Peyer's patch (tissue), 4 donors: ENCODE data around the gene TYW1.
"Not testable (repeated sequence)": the region's sequence is repeated elsewhere in the genome, so short reads cannot be mapped to it uniquely, and the experiment has no call there.

Experiments
- CTCF ChIP-seq, 6 experiments: fragments of 450-650 bp in 4 of 6; fragments of 200-600 bp in 2 of 6; sonication (generic) in 1 of 6; IDR thresholded peaks; one replicate each; pipeline ENCODE4 v1.5.1; 2017 to 2019; ENCODE audit warnings: antibody characterized with exemption in 6 of 6, mild to moderate bottlenecking in 3 of 6, moderate library complexity in 1 of 6
- POLR2A ChIP-seq, 2 donors: fragments of 450-650 bp; IDR thresholded peaks; one replicate each; pipeline ENCODE4 v1.5.1; 2017; ENCODE audit warnings: antibody characterized with exemption in 2 of 2, mild to moderate bottlenecking in 2 of 2, moderate library complexity in 2 of 2

DNA sequence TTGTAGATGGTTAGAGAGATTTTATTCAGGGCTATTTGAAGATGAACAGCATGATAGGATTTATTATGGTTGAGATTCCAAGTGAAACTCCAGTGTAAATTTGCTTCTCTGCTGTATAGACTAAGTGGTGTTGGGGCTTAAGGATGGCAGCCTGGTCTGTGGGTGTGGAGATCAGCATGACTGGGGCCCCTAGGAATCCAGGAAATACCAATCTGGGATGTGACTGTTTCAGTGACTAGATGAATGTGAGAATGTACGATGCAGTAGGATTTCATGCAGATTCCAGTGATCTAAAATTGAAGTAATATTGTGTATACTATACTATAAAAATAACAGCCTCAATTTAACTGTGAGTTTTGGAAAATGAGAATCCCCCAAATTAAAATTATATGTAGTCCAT is 28.8 kb downstream of the TYW1 start:
- TF ChIP-seq CTCF, POLR2A (IDR thresholded peaks at IDR 0.05): not testable (repeated sequence)
